DMS53 treated with DMSO at 0.1 percent for 48 hours (cell line): Measurements from ENCODE around the gene CKAP5.
"Not testable (repeated sequence)": the region's sequence is repeated elsewhere in the genome, so short reads cannot be mapped to it uniquely, and the experiment has no call there.

ENCODE experiments used
- DNase-seq: peaks from one replicate; lab custom pipeline; 2025; ENCODE audit not compliant: unreplicated experiment; lab: John Stamatoyannopoulos, UW

The CKAP5 gene

DNA sequence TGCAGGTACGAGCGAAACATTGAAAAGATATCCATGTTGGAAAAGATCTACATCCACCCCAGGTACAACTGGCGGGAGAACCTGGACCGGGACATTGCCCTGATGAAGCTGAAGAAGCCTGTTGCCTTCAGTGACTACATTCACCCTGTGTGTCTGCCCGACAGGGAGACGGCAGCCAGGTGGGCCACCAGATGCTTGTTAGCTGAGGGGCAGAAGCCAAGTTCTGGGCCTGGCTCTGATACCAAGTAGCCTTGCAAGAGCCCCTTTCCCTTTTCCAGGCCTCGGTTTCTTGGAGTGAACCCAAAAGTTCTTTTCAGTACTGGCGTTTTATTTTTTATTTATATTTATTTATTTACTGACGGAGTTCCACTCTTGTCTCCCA is 117.4 kb downstream of the CKAP5 start:
- no peak for DNase-seq

- no peak for DNase-seq
Measured at GRCh38 chr11:46727952-46728658, 118.0 kb downstream of the CKAP5 start.

- no peak for DNase-seq
Measured at GRCh38 chr11:46726206-46726862, 119.7 kb downstream of the CKAP5 start.

GRCh38 chr11:46725338-46726205 is 120.5 kb downstream of the CKAP5 start:
- no peak for DNase-seq

DNA sequence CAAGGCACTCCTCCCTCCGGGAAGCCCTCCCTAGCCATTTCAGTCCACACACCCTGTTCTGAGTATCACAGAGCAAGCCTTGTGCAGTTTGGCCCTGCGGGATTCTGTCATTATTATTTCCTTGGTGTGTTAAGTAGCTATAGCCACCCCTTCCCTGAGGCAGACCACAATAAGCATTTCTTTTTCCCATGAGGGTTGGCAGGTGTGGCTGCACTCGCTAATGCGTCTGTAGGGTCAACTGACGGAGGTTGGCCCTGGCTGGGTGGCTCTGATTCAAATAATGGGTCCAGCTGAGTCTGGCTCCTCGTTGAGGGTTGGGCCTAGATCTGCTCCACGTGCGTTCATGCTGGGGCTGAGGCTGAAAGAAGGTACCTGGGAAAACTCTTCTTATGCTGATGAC is 122.0 kb downstream of the CKAP5 start:
- DNase-seq, result no peak

GRCh38 chr11:46723359-46723680 is 122.8 kb downstream of the CKAP5 start:
- DNase-seq, result no peak

DNA sequence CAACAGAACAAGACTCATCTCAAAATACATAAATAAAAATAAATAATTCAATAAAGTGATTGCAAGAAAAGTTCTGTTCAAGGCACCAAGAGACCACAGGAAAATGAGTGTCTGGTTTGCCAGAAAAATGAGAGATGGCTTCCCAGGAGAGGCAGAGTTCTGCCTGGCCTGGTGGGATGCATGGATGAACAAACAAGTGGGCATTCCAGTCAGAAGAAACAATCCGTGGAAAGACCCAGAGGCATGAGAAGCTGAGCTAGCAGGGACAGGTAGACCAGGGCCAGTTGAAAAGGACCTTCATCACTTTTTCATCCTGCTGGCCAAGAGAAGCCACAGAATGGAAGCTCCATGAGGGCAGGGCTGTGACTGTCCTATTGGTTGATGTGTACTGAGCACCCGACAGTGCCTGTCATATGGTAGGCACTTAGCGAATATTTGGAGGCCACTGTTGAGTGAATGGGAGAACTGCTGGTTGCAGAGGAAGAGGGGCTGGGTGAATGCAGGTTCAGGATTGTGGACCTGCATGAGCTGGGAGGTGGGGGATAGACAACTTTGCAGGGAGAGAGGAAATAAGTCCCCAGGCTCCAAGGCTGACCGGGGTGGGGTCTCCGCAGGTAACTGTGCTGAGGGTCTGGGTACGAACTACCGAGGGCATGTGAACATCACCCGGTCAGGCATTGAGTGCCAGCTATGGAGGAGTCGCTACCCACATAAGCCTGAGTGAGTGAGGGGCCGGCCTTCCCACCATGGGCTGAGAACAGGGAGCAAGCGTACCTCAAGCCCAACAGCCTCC is 123.3 kb downstream of the CKAP5 start:
- DNase-seq, result no peak

DNA sequence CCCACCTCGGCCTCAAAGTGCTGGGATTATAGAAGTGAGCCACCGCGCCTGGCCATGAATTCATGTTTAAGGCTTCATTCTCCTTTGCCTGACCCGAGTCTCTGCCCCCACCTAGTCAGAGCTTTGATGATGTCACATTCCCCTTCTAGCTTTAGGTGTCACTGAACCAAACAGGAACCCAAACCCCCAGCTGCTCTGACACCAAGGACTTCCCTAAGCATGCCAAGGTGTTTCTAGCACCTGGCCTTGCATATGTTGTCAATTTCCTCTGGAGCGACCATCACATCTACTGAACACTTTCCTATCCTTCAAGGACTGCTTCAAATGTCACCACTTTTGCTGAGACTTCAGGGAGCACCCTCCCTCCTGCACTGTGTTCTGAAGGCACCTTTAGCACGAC is 124.8 kb downstream of the CKAP5 start:
- no peak for DNase-seq

DNA sequence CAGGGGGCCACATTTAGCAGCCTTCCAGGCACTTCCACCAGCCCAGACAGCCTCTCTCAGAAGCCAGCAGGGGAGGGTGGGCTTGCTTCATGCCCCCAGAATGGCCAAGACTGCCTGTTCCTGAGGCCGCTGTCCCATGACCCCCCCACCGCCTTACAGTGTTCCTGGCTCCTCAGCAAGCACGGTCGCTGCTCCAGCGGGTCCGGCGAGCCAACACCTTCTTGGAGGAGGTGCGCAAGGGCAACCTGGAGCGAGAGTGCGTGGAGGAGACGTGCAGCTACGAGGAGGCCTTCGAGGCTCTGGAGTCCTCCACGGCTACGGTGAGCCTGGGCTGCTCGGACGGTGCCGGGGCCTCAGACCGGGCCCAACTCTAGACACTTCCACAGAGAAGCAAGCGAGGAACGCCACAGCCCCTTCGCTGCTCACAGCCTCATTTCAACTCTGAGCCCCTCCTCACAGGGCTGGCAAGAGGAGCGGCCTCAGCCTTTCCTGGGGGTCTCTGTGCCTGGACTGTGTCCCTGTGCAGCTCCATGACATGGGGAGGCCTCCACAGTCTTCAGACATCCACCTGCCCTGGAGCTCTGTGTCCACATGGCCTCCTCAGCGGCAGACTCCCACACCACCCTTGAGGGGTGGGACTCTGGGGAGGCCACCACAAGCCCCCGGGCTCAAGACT is 126.4 kb downstream of the CKAP5 start:
- no peak for DNase-seq

- DNase-seq, result no peak
Measured at GRCh38 chr11:46719048-46719542, 127.0 kb downstream of the CKAP5 start, which contains the start of gene F2. F2 (plus strand) TSS chr11:46719213; CDS start chr11:46719236, 23 bp downstream.

GRCh38 chr11:46718155-46719019 is 127.7 kb downstream of the CKAP5 start:
- DNase-seq, result peak; percentile 71

- not testable (repeated sequence) for DNase-seq
Measured at GRCh38 chr11:46717825-46718154, 128.3 kb downstream of the CKAP5 start.

- DNase-seq, result no peak
Measured at GRCh38 chr11:46712874-46713576, 133.1 kb downstream of the CKAP5 start.

- DNase-seq, result no peak
Measured at GRCh38 chr11:46711303-46711702, 134.8 kb downstream of the CKAP5 start.

DNA sequence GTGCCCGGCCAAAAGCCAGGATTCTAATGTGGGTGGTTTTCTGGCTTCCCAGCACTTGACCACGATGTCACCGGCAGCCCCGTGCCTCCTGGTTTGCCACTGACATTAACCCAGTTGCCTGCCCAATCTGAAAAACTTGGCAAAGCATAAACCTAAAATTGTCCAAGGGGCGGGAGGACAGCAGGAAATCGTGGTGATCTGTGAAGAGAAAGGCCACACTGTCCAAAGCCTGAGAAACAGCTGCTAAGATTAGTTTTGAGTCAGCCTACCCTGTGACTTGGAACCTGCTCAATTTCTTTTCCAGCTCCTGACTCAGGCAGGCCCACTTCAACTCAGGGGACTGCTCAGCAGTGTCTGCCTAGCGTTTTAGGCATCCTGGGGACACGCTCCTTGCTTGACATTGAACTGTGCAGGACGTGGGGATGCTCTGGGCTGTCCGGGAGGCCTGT is 135.2 kb downstream of the CKAP5 start:
- DNase-seq, result no peak

DNA sequence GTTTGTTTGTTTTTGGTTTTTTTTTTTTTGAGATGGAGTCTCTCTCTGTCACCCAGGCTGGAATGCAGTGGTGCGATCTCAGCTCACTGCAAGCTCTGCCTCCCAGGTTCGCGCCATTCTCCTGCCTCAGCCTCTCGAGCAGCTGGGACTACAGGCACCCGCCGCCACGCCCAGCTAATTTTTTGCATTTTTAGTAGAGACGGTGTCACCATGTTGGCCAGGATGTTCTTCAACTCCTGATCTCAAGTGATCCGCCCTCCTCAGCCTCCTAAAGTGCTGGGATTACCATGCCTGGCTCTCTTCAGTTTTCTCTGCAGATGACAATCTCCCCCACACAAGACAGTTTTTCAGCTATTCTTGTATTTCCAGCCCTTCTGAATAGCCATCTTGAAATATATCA is 136.7 kb downstream of the CKAP5 start:
- not testable (repeated sequence) for DNase-seq

DNA sequence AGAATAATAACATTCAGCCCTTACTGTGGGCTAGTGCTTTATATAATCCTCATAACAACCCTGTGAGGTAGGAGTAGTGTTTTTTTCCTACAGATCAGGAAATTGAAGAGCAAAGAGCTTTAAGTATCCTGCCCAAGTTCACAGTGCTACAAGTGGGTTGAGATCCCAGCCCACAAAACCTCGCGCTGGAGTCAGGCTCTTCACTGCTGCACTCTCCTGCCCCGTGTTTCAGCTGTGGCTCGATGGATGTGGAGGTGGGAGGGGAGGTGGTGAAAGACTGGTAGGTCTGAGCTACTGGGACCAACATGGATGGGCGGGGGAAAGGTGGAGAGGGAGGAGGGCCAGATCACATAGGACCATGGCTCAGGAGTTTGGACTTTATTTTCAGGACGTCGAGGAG is 139.2 kb downstream of the CKAP5 start:
- DNase-seq, result no peak

DNA sequence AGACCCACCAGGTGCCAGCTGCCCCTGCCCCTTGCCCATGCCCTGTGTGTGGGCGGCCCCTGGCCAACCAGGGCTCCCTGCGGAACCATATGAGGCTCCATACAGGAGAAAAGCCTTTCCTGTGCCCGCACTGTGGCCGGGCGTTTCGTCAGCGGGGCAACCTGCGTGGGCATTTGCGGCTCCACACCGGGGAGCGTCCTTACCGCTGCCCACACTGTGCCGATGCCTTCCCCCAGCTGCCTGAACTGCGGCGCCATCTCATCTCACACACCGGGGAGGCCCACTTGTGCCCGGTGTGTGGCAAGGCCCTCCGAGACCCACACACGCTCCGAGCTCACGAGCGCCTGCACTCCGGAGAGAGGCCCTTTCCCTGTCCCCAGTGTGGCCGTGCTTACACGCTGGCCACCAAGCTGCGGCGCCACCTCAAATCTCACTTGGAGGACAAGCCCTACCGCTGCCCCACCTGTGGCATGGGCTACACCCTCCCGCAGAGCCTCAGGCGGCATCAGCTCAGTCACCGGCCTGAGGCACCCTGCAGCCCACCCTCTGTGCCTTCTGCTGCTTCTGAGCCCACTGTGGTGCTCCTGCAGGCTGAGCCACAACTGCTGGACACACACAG is 140.9 kb downstream of the CKAP5 start:
- no peak for DNase-seq
